DND-41 (cell line): ENCODE data around the gene TAS2R46.
"Not testable (repeated sequence)": the region's sequence is repeated elsewhere in the genome, so short reads cannot be mapped to it uniquely, and the experiment has no call there.

Experiments used
- CTCF ChIP-seq: IDR thresholded peaks from 2 replicates; pipeline ENCODE4 v1.5.1; 2012; ENCODE audit warnings: borderline replicate concordance, low read length, moderate library complexity, mild to moderate bottlenecking; ENCODE audit not compliant: poor library complexity, severe bottlenecking; ENCODE audit errors: extremely low read depth
- EZH2 ChIP-seq: IDR thresholded peaks from 3 replicates; pipeline ENCODE4 v1.6.1; 2012; ENCODE audit warnings: borderline replicate concordance, low read depth, mild to moderate bottlenecking, moderate library complexity, low read length, inconsistent platforms; ENCODE audit not compliant: severe bottlenecking

DNA sequence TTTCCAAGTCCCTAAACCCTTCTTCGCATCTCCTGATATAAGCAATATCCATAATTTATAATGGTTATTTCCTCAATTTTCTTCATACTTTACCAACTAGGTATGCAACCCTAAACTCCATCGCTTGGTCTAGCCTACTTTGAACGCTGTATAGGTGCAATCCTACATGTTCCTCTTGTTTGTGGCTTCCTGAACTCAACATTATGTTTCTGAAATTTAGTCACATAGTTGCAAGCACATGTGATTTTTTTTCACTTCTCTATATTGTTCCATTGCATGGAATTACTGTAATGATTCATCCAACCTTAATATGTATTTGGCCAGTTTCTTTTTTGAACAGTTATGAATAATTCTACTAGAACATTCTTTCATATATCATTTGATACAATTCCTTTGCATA is 28.1 kb downstream of the TAS2R46 start:
- TF ChIP-seq CTCF, EZH2: not testable (repeated sequence)
